SK-N-MC (cell line): ENCODE measurements around the gene NKX6-2.

Experiments
- EZH2 ChIP-seq: fragments of 200-600 bp; sonication (generic); IDR thresholded peaks from one replicate; pipeline ENCODE4 v1.6.1; 2017; ENCODE audit warnings: antibody characterized with exemption
- FOXP2 ChIP-seq: optimal IDR thresholded peaks from 2 replicates; pipeline ENCODE3; 2011; ENCODE audit warnings: mild to moderate bottlenecking, moderate library complexity; ENCODE audit not compliant: insufficient read depth; ENCODE audit errors: extremely low read length, control extremely low read depth
- POLR2AphosphoS5 ChIP-seq: IDR thresholded peaks from 2 replicates; pipeline ENCODE4 v1.6.1; 2012; ENCODE audit warnings: mild to moderate bottlenecking, low read depth, low read length, borderline replicate concordance

DNA sequence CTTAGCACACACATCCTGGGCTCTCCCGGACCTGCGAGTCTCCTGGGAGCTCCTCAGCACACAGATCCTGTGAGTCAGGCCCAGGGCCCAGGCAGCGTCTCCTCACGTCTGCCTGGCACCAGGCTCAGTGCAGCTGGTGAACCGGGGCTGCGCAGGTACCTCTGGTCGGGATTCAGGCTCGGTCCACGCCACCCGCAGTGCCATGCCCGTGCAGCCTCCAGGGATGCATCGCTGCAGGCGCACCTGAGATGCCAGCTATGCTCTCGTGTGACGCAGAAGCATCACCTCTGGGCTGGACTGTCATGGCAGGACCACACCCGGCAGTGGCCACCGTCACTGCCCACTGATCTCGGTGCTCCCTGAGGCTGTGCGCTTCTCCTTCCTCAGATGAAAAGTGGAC, 52.0 kb downstream of the NKX6-2 start:
- TF ChIP-seq POLR2AphosphoS5 (no peak), EZH2 (no peak), FOXP2 (no peak)
